ENCODE data around the gene ZBTB21.

ZBTB21 gene

GRCh38 chr21:41948901-41949300 is 61.3 kb downstream of the ZBTB21 start:
- no peak overlapping the region for H3K4me3 ChIP-seq (ENCODE audit: low read length)
- DNase-seq (ENCODE audit: low read depth) = no peak
- TF ChIP-seq CTCF (IDR thresholded peaks at IDR 0.05; ENCODE audit: insufficient read depth, low read depth, low read length, missing control alignments) = no peak

- H3K4me3 ChIP-seq (ENCODE audit: low read length) = no peak overlapping the region
- TF ChIP-seq CTCF (IDR thresholded peaks at IDR 0.05; ENCODE audit: insufficient read depth, low read depth, low read length, missing control alignments) = no peak
- no peak for DNase-seq (ENCODE audit: low read depth)
These were observed 61.9 kb downstream of the ZBTB21 start for GRCh38 chr21:41948078-41948895.

GRCh38 chr21:41945982-41946381 is 64.2 kb downstream of the ZBTB21 start:
- no peak for TF ChIP-seq CTCF (IDR thresholded peaks at IDR 0.05; ENCODE audit: insufficient read depth, low read depth, low read length, missing control alignments)
- DNase-seq (ENCODE audit: low read depth) = no peak
- no peak overlapping the region for H3K4me3 ChIP-seq (ENCODE audit: low read length)

GRCh38 chr21:41943851-41944250 is 66.3 kb downstream of the ZBTB21 start:
- DNase-seq (ENCODE audit: low read depth) = no peak
- no peak for TF ChIP-seq CTCF (IDR thresholded peaks at IDR 0.05; ENCODE audit: insufficient read depth, low read depth, low read length, missing control alignments)
- no peak overlapping the region for H3K4me3 ChIP-seq (ENCODE audit: low read length)

GRCh38 chr21:41942457-41942856 is 67.7 kb downstream of the ZBTB21 start:
- no peak for TF ChIP-seq CTCF (IDR thresholded peaks at IDR 0.05; ENCODE audit: insufficient read depth, low read depth, low read length, missing control alignments)
- no peak overlapping the region for H3K4me3 ChIP-seq (ENCODE audit: low read length)

GRCh38 chr21:41941941-41942340 is 68.2 kb downstream of the ZBTB21 start:
- no peak for TF ChIP-seq CTCF (IDR thresholded peaks at IDR 0.05; ENCODE audit: insufficient read depth, low read depth, low read length, missing control alignments)
- no peak overlapping the region for H3K4me3 ChIP-seq (ENCODE audit: low read length)
- no peak for DNase-seq (ENCODE audit: low read depth)

More at GRCh38 chr21:41942457-41942856, 67.7 kb downstream of the ZBTB21 start:
- no peak for DNase-seq (ENCODE audit: low read depth)

GRCh38 chr21:41940431-41940830 is 69.7 kb downstream of the ZBTB21 start:
- no peak overlapping the region for H3K4me3 ChIP-seq (ENCODE audit: low read length)
- no peak for DNase-seq (ENCODE audit: low read depth)
- no peak for TF ChIP-seq CTCF (IDR thresholded peaks at IDR 0.05; ENCODE audit: insufficient read depth, low read depth, low read length, missing control alignments)

Measured in epithelial cell of esophagus (primary cell).